ENCODE measurements around the gene MYBBP1A.

The MYBBP1A gene

DNA sequence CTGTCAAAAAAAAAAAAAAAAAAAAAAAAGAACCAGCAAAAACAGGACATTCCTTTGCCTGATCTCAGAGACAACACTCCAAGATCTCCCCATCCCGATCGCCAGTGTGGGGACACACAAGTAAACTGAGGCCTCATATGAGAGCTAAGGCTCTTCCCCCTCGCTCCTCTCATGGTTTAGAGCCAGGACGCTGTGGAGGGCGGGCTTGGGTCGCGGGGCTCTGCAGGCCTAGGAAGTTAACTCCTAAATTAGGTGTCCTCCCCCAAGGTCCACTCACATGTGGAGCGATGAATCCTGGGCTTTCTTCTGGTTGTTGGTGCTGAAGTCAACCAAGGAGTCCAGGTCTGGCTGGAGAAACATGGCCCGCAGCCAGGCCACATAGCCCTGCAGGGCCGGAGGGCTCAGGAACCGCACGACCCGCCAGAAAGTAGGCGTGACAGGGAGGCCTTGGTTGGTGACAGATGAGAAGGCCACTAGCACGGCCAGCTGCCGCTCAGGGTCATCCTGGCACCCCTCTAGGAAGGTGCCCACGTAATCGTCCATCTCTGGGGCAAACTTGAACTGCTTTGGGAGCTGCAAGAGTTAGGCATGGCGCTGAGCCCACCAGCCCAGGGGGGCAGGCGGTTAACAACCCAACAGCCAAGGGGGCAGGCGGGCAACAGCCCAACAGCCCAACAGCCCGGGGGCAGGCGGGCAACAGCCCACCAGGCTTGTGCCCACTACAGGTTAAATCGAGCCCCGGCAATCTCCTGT is 5.2 kb downstream of the MYBBP1A start:
- DNase-seq (ENCODE audit: low read depth), result no peak

GRCh38 chr17:4548721-4549531 is 6.3 kb downstream of the MYBBP1A start:
- DNase-seq (ENCODE audit: low read depth), result no peak

- no peak for DNase-seq (ENCODE audit: low read depth)
Measured at GRCh38 chr17:4548061-4548461, 7.1 kb downstream of the MYBBP1A start.

DNA sequence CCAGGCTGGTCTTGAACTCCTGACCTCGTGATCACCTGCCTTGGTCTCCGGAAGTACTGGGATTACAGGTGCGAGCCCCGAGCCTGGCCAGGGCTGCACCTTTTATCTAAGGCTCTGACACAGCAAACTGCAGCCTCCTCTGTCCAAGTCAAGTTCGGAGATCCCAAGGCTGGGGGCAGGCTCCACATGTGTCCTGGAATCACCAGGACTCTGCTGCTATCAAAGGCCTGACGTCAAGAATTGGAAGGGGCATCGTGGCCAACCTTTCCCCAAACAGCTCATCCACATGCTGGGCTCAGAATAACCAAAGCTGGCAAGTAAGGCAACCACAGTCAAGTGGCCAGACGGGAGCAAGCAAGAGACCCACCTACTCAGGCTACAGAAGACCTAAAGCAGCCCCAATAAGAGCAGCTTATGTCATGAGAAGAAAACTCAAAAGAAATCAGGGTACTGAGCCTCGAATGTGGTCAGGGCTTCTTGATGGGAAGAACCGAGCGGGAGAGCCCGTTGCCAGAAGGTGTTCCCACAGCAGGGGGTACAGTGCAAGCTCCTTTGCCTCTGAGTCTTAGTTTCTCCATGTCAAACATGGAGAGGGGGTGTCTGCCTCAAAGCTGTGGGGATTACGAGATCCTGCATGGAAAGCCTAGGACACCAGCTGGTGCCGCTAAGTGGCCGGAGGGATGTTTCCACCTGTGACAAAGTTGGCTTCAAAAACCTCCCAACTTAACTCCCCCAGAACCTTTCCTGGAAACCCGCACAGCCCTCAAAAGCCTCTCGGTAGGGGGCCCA is 7.9 kb downstream of the MYBBP1A start:
- DNase-seq (ENCODE audit: low read depth), result no peak

GRCh38 chr17:4545217-4545951 is 9.8 kb downstream of the MYBBP1A start:
- DNase-seq (ENCODE audit: low read depth), result no peak

DNA sequence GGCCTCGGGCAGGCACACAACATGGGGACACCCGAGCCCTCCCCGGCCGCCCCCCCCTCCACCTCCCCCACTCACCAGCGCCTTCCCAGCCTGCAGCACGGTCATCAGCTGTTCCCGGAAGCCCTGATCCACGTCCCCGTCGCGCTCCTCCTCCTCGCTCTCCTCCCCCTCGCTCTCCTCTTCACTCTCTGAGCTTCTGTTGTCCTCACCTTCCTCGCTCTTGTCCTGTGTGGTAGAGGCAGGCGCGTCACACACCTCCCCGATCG is 10.3 kb downstream of the MYBBP1A start:
- no peak for DNase-seq (ENCODE audit: low read depth)

DNA sequence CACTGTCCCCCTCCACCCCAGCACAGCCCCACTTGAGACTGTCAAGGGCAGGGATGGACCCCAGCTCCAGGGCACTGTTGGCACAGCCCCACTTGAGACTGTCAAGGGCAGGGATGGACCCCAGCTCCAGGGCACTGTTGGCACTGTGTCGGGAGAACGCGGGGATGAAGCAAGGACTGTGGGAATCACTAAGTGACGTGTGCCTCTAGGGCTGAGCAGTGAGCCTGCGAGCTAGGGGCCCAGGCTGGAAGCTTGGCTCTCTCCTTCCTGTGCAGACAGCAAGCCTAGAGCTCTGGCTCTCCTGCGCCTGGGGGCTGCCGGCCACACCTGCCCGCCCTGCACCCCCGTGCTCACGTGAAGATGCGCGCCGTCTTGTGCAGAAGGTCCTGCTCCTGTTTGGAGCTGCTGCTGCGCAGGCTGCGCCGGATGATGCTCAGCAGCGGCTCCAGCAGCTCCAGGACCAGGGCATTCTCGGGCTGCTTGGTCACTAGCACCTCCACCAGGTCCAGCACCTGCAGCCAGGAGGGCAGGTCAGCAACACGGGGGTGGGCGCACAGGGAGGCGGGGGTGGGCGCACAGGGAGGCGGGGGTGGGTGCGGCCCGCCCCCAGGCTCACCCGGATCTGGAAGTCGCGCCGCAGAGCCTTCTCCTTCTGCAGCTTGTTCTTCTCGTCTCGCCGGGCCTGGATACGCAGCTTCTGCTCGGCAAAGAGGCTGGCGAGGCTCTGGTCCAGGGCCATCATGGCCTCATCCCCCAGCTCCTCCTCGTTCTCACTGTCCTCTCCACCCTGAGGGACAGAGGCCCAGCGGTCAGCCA is 10.8 kb downstream of the MYBBP1A start:
- DNase-seq (ENCODE audit: low read depth), result no peak

GRCh38 chr17:4543557-4544026 is 11.6 kb downstream of the MYBBP1A start:
- DNase-seq (ENCODE audit: low read depth), result no peak

GRCh38 chr17:4542726-4543191 is 12.4 kb downstream of the MYBBP1A start:
- no peak for DNase-seq (ENCODE audit: low read depth)

- no peak for DNase-seq (ENCODE audit: low read depth)
Measured at GRCh38 chr17:4542003-4542725, 13.0 kb downstream of the MYBBP1A start.

DNA sequence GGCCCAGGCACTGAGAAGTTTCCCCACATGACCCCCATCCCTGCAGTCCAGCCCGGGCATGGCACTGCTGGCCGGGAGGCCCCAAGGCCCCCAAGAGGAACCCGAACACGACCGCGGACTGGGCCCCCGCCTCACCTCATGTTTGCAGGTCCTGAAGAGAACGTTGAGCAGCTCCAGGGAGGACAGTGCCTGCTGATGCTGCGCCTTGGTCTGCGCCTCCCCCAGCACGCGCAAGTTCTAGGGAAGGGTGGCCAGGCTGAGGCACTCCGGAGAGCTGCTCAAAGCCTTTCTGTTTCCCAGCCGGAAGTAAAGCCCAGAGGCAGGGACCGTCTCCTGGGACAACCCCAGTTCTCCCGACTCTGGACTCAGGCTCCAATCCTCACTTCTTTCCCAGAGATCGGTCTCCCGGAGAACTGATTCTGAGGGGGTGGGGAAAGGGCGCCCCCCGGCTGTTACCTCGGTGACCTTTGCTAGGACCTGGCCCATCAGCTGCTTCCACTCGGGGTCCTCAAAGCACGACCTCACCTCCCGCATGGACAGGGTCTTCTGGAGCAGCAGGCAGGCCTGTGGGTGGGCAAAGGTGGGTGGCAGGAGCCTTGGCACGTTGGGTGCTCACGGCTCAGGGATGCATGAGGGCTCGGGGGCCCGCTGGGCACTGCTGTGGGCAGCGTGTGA is 13.7 kb downstream of the MYBBP1A start:
- DNase-seq (ENCODE audit: low read depth), result no peak

GRCh38 chr17:4540687-4541327 is 14.4 kb downstream of the MYBBP1A start:
- DNase-seq (ENCODE audit: low read depth), result no peak

- no peak for DNase-seq (ENCODE audit: low read depth)
Measured at GRCh38 chr17:4540224-4540651, 14.9 kb downstream of the MYBBP1A start.

DNA sequence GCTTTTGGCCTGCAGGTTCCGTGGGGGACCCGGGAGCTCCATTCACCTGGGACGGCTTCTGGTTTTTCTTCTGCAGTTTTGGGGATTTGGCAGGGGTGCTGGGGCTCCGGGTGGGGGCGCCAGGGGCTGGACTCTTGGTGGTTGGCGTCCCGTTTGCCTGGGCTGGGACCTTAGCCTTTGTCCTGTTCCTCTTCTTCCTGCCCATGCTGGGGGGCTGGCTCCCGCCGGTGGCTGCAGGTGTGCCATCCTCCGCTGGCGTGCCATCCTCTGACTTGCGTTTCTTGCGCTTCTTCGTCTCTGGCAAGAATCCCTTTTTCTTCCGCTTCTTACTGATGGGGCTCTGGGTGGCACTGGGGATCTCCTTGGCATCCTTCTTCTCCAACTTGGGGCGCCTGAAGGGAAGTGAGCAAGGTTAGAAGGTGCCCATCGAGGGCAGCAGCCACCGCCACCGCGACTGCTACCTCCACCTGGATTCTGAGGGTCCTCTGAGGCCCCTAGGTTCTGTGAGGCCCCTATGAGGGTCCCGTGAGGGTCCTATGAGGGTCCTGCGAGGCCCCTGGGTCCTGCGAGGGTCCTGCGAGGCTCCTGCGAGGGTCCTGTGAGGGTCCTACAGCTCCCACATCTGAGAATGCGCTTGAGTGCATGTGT is 15.5 kb downstream of the MYBBP1A start:
- no peak for DNase-seq (ENCODE audit: low read depth)

DNA sequence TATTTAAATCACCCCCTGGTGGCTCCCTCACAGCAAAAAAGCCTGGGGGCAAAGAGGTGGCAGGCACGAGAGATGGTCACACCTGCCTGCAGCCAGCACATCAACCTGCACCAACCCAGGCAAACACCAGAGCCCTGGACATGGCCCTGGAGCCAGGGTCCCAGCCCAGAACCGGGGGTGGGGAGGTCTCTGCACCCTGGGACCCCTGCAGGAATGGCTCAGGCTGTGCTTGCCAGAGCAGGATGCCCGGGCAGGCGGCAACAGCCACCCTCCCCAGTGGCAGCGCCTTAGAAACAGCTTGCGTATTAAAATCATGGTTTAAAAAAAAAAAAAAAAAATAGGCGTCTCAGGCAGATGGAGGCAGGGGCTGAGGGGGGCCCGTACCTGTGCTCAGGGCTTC is 16.2 kb downstream of the MYBBP1A start:
- no peak for DNase-seq (ENCODE audit: low read depth)

- DNase-seq (ENCODE audit: low read depth), result no peak
Measured at GRCh38 chr17:4538236-4539002, 16.8 kb downstream of the MYBBP1A start.

- no peak for DNase-seq (ENCODE audit: low read depth)
Measured at GRCh38 chr17:4537451-4538235, 17.5 kb downstream of the MYBBP1A start.
